Adipocyte (in vitro differentiated cells): ENCODE data around the gene GPX4.

Source experiments
- DNase-seq: peaks from one replicate; pipeline ENCODE4 v3.0.0-alpha.2; 2015; ENCODE audit warnings: low read depth
- H3K27me3 ChIP-seq: replicated peaks from 2 replicates; pipeline ENCODE4 v1.7.0; 2013; ENCODE audit warnings: mild to moderate bottlenecking, low read length, moderate library complexity; ENCODE audit not compliant: control insufficient read depth, insufficient read depth
- H3K36me3 ChIP-seq: 2 replicates; pipeline ENCODE4 v1.7.0; 2013; ENCODE audit warnings: low read length, mild to moderate bottlenecking, moderate library complexity; ENCODE audit not compliant: control insufficient read depth, insufficient read depth, severe bottlenecking
- H3K4me1 ChIP-seq: 2 replicates; pipeline ENCODE4 v1.7.0; 2013; ENCODE audit warnings: mild to moderate bottlenecking, low read length, moderate library complexity; ENCODE audit not compliant: control insufficient read depth, insufficient read depth
- H3K4me3 ChIP-seq: 2 replicates; pipeline ENCODE4 v1.7.0; 2013; ENCODE audit warnings: mild to moderate bottlenecking, low read length, moderate library complexity
- H3K9ac ChIP-seq: 2 replicates; pipeline ENCODE4 v1.7.0; 2013; ENCODE audit warnings: mild to moderate bottlenecking, low read length, moderate library complexity
- H3K9me3 ChIP-seq: 2 replicates; pipeline ENCODE4 v1.7.0; 2013; ENCODE audit warnings: mild to moderate bottlenecking, low read length, moderate library complexity; ENCODE audit not compliant: control insufficient read depth

GPX4 gene

DNA sequence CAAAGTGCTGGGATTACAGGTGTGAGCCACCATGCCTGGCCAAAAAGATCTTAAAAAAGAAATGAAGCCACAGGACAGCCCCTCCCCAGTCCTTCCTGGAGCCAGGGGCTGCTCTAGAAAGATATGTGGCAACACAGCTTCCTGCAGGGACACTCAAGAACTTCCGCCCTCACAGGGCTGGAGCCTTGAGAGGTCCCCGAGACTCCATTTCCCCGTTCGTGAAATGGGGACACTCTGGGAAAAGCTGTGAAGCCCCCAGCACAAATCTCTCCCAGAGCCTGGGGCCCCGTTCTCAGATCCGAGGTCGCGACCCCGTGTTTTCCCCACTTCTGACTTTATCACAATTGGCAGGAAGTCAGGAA, 2.5 kb upstream of the GPX4 start:
- peak overlapping the region; percentile 87 for H3K9ac ChIP-seq
- peaks cover 6% of the 10 kb centered on the region for H3K9me3 ChIP-seq
- H3K4me1 ChIP-seq, result peaks cover 55% of the 10 kb centered on the region
- DNase-seq, result no peak
- H3K36me3 ChIP-seq, result peaks cover 8% of the 10 kb centered on the region
- peak overlapping the region; percentile 63 for H3K4me3 ChIP-seq
- H3K27me3 ChIP-seq, result no peaks in the 10 kb centered on the region

DNA sequence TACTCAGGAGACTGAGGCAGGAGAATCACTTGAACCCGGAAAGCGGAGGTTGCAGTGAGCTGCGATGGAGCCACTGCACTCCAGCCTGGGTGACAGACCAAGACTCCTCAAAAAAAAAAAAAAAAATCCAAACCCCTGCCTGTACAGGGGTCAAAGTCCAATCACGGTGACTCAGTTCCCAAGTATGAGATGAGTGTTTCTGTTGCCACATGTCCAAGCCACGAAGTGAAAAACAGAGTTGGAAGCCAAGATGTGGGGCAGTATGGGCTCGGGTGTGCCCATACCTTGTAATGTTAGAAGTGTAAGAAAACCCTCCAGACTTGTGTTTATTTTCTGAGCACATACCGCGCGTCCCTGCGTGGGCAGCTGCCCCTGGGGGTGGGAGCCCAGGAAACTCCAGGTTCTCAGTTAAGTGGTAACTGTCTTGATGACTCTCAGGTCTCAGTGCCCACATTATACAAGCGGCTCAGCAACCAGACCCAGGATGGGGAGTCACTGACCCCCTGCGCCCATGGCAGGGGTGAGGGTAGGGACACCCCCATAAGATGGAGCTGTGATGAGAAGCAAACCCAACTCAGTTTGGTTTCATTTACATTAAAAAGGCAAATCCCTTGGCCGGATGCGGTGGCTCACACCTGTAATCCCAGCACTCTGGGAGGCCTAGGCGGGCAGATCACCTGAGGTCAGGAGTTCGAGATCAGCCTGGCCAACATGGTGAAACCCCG, 1.2 kb upstream of the GPX4 start:
- Histone ChIP-seq H3K9ac (peak overlapping the region; percentile 87), H3K36me3 (peaks cover 15% of the 10 kb centered on the region), H3K4me1 (peaks cover 55% of the 10 kb centered on the region), H3K27me3 (no peaks in the 10 kb centered on the region), H3K9me3 (peaks cover 6% of the 10 kb centered on the region), H3K4me3 (peak overlapping the region; percentile 63)
- DNase-seq, result peak; percentile 97

GRCh38 chr19:1103132-1103707, 574 bp upstream of the GPX4 start:
- peak; percentile 42 for DNase-seq
- Histone ChIP-seq H3K4me3 (peak overlapping the region; percentile 66), H3K4me1 (peaks cover 48% of the 10 kb centered on the region), H3K36me3 (peaks cover 15% of the 10 kb centered on the region), H3K27me3 (no peaks in the 10 kb centered on the region), H3K9me3 (peaks cover 6% of the 10 kb centered on the region), H3K9ac (peak overlapping the region; percentile 87)

- Histone ChIP-seq H3K9ac (peak overlapping the region; percentile 97), H3K4me1 (peaks cover 37% of the 10 kb centered on the region), H3K27me3 (no peaks in the 10 kb centered on the region), H3K9me3 (peaks cover 6% of the 10 kb centered on the region), H3K4me3 (peak overlapping the region; percentile 92), H3K36me3 (peaks cover 23% of the 10 kb centered on the region)
- DNase-seq, result peak; percentile 85
Observed at GRCh38 chr19:1104311-1105007, 665 bp downstream of the GPX4 start.

DNA sequence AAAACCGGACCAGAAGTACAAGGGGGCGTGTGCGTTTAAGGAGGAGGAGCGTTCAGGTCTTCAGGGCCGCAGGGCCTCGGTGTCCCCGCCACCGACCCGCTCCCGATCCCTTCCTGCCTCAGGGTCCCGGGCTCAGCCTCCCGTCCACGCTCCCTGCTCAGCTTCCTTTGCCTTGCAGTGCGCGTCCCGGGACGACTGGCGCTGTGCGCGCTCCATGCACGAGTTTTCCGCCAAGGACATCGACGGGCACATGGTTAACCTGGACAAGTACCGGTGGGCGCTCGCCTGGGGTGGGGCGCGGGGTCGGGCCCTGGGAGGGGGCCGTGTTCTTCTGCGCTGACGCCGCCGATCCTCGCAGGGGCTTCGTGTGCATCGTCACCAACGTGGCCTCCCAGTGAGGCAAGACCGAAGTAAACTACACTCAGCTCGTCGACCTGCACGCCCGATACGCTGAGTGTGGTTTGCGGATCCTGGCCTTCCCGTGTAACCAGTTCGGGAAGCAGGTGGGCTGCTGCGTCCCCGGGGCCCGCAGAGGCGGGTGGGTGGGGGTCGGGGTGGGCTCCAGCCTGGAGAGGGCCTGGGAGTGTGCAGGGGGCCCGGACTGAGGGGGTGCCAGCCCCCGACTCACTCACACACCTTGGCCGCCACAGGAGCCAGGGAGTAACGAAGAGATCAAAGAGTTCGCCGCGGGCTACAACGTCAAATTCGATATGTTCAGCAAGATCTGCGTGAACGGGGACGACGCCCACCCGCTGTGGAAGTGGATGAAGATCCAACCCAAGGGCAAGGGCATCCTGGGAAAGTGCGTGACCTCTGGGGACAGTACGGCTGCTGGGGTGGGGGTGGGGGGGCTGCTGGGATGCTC, 1.4 kb downstream of the GPX4 start:
- H3K36me3 ChIP-seq, result peaks cover 27% of the 10 kb centered on the region
- H3K27me3 ChIP-seq, result no peaks in the 10 kb centered on the region
- peak overlapping the region; percentile 97 for H3K9ac ChIP-seq
- H3K9me3 ChIP-seq, result no peaks in the 10 kb centered on the region
- H3K4me3 ChIP-seq, result peak overlapping the region; percentile 92
- H3K4me1 ChIP-seq, result peaks cover 33% of the 10 kb centered on the region
- DNase-seq, result peak; percentile 59

GRCh38 chr19:1105873-1106840, 2.4 kb downstream of the GPX4 start:
- Histone ChIP-seq H3K9me3 (no peaks in the 10 kb centered on the region), H3K4me1 (peaks cover 30% of the 10 kb centered on the region), H3K27me3 (no peaks in the 10 kb centered on the region), H3K4me3 (peak overlapping the region; percentile 92), H3K36me3 (peaks cover 33% of the 10 kb centered on the region), H3K9ac (peak overlapping the region; percentile 97)
- peak; percentile 12 for DNase-seq

DNA sequence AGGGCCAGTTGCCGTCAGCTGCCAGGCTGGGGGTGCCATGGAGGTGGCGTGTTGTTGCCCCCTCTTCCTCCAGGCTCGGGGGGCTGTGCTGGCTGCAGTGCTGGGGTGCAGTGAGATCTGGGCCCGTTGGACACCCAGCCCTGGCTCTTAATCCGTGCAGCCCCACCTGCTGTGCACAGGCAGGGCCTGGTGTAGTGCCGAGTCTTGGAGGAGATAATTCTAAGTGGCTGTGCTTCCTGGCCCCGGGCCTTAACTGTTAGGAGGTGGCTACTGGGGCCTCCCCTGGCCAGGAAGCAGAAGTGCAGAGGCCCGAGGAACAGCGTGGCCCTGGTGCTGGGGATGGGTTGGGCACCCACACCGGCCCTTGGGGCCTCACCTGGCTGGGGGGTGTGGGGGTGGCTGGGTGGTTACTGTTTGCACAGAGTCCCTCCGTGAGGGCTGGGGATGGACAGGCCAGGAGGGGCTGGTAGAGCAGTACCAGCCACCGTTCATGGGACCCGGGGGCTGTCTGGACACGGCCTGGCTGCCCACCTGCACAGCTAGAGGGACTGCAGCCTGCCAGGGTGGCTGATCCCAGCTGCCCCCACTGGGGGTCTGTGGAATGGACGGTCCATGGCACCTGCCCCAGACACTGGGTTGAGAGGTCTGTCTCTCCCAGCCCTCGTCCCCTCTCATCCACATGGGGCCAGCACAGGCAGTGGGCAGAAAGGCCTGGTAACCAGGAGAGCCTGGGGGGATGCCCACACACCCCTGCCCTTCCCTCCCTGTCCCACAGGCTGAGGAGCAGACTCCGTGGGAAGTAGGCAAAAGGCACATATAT, 3.3 kb downstream of the GPX4 start:
- H3K9me3 ChIP-seq, result no peaks in the 10 kb centered on the region
- H3K9ac ChIP-seq, result peak overlapping the region; percentile 97
- H3K36me3 ChIP-seq, result peaks cover 35% of the 10 kb centered on the region
- DNase-seq, result peak; percentile 35
- peaks cover 21% of the 10 kb centered on the region for H3K4me1 ChIP-seq
- no peaks in the 10 kb centered on the region for H3K27me3 ChIP-seq
- peak overlapping the region; percentile 92 for H3K4me3 ChIP-seq

DNA sequence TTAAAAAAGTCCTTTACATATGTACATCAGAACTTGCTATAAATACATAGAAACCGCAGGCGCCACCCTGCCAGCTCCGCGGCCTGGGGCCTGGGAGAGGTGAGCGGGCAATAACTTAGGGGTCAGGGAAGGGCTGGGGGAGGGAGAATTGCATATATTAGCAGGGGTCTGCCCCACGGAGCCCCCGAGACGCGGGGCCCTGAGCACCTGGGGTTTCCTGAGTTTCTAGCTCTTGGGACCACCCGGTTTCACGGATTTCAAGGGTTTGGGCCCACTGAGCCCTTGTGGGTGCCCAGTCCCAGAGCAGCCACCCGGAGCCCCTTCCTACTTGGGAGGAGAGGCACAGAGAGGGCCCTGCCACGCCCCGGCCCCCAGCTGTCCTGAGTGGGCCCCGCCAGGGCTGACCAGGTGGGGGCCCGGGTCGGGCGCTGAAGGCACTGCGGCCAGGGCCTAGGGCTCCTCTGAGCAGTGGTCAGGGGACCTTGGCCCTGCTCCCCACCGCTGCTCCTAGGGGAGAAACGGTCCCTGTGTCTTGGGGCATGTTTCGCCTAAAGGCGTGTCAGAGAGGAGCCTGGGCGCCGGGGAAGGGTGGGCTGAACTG, 4.0 kb downstream of the GPX4 start:
- H3K36me3 ChIP-seq, result peaks cover 40% of the 10 kb centered on the region
- no peaks in the 10 kb centered on the region for H3K9me3 ChIP-seq
- H3K9ac ChIP-seq, result no peak overlapping the region
- DNase-seq, result peak; percentile 18
- H3K4me1 ChIP-seq, result peaks cover 15% of the 10 kb centered on the region
- H3K4me3 ChIP-seq, result no peak overlapping the region
- no peaks in the 10 kb centered on the region for H3K27me3 ChIP-seq

DNA sequence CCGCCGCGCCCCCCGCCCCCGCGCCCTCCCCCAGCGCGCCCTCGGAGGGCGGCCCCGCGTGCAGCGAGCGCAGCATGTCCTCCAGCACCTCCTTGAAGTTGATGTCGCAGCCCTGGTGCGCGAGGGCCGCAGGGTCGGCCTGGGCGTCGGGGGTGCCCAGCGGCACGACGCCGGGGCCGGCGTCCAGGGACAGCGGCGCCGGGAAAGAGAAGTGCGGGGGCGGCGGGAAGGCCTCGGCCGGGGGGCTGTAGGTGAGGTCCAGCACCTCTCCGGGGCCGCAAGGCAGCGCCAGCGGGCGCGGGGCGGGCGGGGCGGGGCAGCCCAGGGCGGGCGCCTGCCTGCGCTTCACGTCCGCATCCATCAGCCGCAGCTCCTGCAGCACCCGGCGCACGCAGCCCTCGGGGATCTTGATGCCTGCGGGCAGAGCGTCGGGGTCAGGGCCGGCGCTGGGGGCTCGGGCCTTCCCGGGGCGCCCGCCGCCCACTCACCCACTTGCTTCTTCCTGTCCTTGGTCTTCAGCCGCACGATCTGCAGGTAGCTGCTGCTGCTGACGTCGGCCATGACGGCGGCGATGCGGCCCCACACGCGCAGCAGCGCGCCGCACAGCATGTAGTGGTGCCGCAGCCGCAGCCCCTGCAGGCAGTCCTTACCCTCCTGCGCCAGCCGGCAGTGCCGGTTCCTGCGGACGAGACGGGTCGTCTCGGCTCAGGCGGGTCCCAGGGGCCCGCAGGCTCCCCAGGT, 4.7 kb downstream of the GPX4 start:
- H3K27me3 ChIP-seq, result no peaks in the 10 kb centered on the region
- peaks cover 44% of the 10 kb centered on the region for H3K36me3 ChIP-seq
- no peak overlapping the region for H3K4me3 ChIP-seq
- peaks cover 10% of the 10 kb centered on the region for H3K4me1 ChIP-seq
- H3K9ac ChIP-seq, result no peak overlapping the region
- no peak for DNase-seq
- H3K9me3 ChIP-seq, result no peaks in the 10 kb centered on the region
